ENCODE measurements around the gene CES5A. TPM values are rescaled to one million over a fixed set of nuclear protein-coding genes. Genes with fewer than 3 reads are reported as not detected.

Gene CES5A
- total and polyA plus RNA-seq, 2 donors (not counting 1 experiment from before 2014, with no cell fraction given) = not detected

DNA sequence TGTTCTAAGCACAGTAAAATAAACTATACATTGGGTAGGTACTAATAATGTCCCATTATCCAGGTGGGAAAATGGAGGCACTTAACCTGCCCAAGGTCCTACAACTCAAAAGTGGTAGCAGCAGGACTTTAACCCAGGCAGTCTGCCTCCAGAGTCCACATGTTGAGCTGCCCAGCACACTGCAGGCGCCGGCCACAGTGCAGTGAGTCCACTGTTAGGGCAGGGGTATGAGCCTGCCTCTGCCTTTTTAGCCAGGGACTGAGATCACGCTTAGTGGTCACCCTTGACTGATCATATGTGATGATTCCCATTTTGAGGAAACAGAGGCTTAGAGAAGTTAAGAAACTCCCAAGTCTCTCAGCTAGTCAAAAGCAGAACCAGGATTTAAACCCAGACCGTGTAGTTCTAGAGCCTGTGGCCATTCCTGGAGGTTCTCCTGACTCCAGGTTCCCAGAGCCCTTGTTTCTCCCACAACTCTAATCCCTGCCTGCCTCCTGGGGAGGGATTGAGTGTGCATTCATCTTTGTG, 50.6 kb downstream of the CES5A start:
- Histone ChIP-seq H4K20me1 (ENCODE audit: control insufficient read depth, insufficient read depth, low read length, poor library complexity, severe bottlenecking) (no peaks in the 10 kb centered on the region), H3K36me3 (replicated peaks in 1 of 2; ENCODE audit: control extremely low read depth in 1 of 2, control insufficient read depth in 1 of 2, extremely low read depth in 1 of 2, insufficient read depth in 2 of 2, low read length in 1 of 2) (no peaks in the 10 kb centered on the region), H3K4me3 (ENCODE audit: control extremely low read depth in 1 of 5, extremely low read depth in 1 of 5, insufficient read depth in 1 of 5, low read depth in 2 of 5, low read length in 4 of 5) (no peak overlapping the region), H2AFZ (ENCODE audit: insufficient read depth, low read depth, low read length, poor library complexity, severe bottlenecking) (no peak overlapping the region), H3K4me2 (replicated peaks; ENCODE audit: low read depth, low read length, poor library complexity, severe bottlenecking) (no peak overlapping the region), H3K79me2 (ENCODE audit: control insufficient read depth, insufficient read depth, low read length) (no peaks in the 10 kb centered on the region), H3K9me3 (ENCODE audit: control extremely low read depth in 1 of 3, control insufficient read depth in 2 of 3, insufficient read depth in 1 of 3, low read length in 2 of 3) (no peaks in the 10 kb centered on the region), H3K27ac (ENCODE audit: low read length in 2 of 2) (no peak overlapping the region), H3K9ac (ENCODE audit: low read length) (no peak overlapping the region), H3K4me1 (ENCODE audit: control insufficient read depth in 2 of 2, insufficient read depth in 2 of 2, low read length in 2 of 2) (no peaks in the 10 kb centered on the region), H3K27me3 (replicated peaks in 1 of 4; ENCODE audit: control extremely low read depth in 1 of 4, control insufficient read depth in 3 of 4, insufficient read depth in 4 of 4, low read length in 3 of 4) (no peaks in the 10 kb centered on the region)
- Mint-ChIP-seq H3K27ac (no peak overlapping the region), H3K4me1 (no peaks in the 10 kb centered on the region), H3K27me3 (peaks cover 27% of the 10 kb centered on the region), H3K4me3 (no peak overlapping the region), H3K9me3 (ENCODE audit: insufficient read depth) (no peaks in the 10 kb centered on the region)
- CTCF ChIA-PET = interaction anchor here (1.1 kb wide), 1 partner anchor 17 kb away, joined by 3 read pairs; no protein-coding TSS in a partner anchor
- DNase-seq (no peak), ATAC-seq (ENCODE audit: low read depth) (no peak)
- TF ChIP-seq EZH2 (IDR thresholded peaks at IDR 0.05; ENCODE audit: borderline replicate concordance, insufficient read depth, low read depth, low read length, poor library complexity, severe bottlenecking) = no peak
- TF ChIP-seq, protein P1, sequence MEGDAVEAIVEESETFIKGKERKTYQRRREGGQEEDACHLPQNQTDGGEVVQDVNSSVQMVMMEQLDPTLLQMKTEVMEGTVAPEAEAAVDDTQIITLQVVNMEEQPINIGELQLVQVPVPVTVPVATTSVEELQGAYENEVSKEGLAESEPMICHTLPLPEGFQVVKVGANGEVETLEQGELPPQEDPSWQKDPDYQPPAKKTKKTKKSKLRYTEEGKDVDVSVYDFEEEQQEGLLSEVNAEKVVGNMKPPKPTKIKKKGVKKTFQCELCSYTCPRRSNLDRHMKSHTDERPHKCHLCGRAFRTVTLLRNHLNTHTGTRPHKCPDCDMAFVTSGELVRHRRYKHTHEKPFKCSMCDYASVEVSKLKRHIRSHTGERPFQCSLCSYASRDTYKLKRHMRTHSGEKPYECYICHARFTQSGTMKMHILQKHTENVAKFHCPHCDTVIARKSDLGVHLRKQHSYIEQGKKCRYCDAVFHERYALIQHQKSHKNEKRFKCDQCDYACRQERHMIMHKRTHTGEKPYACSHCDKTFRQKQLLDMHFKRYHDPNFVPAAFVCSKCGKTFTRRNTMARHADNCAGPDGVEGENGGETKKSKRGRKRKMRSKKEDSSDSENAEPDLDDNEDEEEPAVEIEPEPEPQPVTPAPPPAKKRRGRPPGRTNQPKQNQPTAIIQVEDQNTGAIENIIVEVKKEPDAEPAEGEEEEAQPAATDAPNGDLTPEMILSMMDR (IDR thresholded peaks at IDR 0.05) = no peak
- intact Hi-C loops (cut with micrococcal nuclease) = no loop called here
- POLR2A ChIA-PET = no interaction called here
- 86% methylated on average over 1 of the region's 4 CpGs for WGBS (ENCODE audit: insufficient coverage)

DNA sequence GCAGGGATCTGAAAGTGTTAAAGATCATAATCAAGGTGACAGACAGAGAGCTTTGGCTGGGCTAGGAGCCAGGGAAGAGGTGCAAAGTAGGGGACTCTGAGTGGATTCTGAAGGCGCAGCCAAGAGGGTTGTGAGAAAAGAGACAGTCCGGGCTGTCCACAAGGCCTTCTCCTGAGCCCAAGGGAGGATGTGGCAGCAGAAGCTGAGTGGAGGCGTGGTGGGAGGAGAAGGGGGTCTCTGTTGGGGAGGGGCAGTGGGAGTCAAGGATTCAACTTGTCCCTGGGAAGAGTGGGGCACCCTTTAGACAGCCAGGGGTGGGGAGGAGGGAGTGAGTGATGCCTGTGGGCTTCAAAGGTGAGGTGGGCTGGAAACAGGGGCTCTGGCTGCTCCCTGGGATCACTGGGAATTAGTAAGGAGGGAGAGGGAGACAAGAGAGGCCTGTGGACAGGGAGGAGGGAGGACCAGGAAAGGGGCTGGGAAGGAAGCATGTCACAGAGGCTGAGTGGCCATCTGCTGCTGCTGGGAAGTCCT, 52.8 kb downstream of the CES5A start:
- ATAC-seq (ENCODE audit: low read depth) = no peak

More for the DNA sequence above, 52.8 kb downstream of the CES5A start:
- Mint-ChIP-seq H3K9me3 (ENCODE audit: insufficient read depth) (no peaks in the 10 kb centered on the region), H3K4me3 (no peak overlapping the region), H3K4me1 (no peaks in the 10 kb centered on the region), H3K27me3 (peaks cover 28% of the 10 kb centered on the region), H3K27ac (no peak overlapping the region)
- DNase-seq = no peak
- Histone ChIP-seq H3K9ac (ENCODE audit: low read length) (no peak overlapping the region), H3K9me3 (ENCODE audit: control extremely low read depth in 1 of 3, control insufficient read depth in 2 of 3, insufficient read depth in 1 of 3, low read length in 2 of 3) (no peaks in the 10 kb centered on the region), H3K27ac (ENCODE audit: low read length in 2 of 2) (no peak overlapping the region), H3K79me2 (ENCODE audit: control insufficient read depth, insufficient read depth, low read length) (no peaks in the 10 kb centered on the region), H3K27me3 (replicated peaks in 1 of 4; ENCODE audit: control extremely low read depth in 1 of 4, control insufficient read depth in 3 of 4, insufficient read depth in 4 of 4, low read length in 3 of 4) (no peaks in the 10 kb centered on the region), H4K20me1 (ENCODE audit: control insufficient read depth, insufficient read depth, low read length, poor library complexity, severe bottlenecking) (no peaks in the 10 kb centered on the region), H3K4me2 (replicated peaks; ENCODE audit: low read depth, low read length, poor library complexity, severe bottlenecking) (no peak overlapping the region), H3K4me3 (ENCODE audit: control extremely low read depth in 1 of 5, extremely low read depth in 1 of 5, insufficient read depth in 1 of 5, low read depth in 2 of 5, low read length in 4 of 5) (no peak overlapping the region), H3K36me3 (replicated peaks in 1 of 2; ENCODE audit: control extremely low read depth in 1 of 2, control insufficient read depth in 1 of 2, extremely low read depth in 1 of 2, insufficient read depth in 2 of 2, low read length in 1 of 2) (no peaks in the 10 kb centered on the region), H2AFZ (ENCODE audit: insufficient read depth, low read depth, low read length, poor library complexity, severe bottlenecking) (no peak overlapping the region), H3K4me1 (ENCODE audit: control insufficient read depth in 2 of 2, insufficient read depth in 2 of 2, low read length in 2 of 2) (no peaks in the 10 kb centered on the region)
- no peak for TF ChIP-seq EZH2 (IDR thresholded peaks at IDR 0.05; ENCODE audit: borderline replicate concordance, insufficient read depth, low read depth, low read length, poor library complexity, severe bottlenecking)
- TF ChIP-seq, protein P1 (IDR thresholded peaks at IDR 0.05) = no peak
- POLR2A ChIA-PET = no interaction called here
- CTCF ChIA-PET = no interaction called here
- intact Hi-C loops (cut with micrococcal nuclease) = no loop called here
- 79% methylated on average over 3 of the region's 3 CpGs for WGBS (ENCODE audit: insufficient coverage)

Data from B cell (primary cell).